ENCODE results near the gene IL23A.

DNA sequence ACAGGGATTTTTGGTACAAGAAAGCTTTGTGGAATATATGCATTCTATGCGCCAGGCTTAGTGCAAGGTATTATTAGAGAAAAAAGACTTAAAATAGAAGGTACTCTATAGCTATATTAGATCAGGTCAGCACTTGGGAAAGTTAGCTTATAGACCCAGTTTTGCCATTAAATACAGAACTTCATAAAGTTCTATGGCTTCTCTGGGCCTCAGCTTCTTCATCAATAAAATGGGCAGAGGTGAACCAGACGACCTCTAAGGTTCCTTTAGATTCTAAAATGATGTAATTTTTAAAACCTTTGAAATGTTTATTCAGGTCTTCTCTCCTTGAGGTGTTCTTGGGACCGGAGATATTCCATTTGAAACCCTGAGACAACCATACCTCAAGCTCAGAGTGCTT, 30.0 kb upstream of the IL23A start:
- TF ChIP-seq, protein P1, sequence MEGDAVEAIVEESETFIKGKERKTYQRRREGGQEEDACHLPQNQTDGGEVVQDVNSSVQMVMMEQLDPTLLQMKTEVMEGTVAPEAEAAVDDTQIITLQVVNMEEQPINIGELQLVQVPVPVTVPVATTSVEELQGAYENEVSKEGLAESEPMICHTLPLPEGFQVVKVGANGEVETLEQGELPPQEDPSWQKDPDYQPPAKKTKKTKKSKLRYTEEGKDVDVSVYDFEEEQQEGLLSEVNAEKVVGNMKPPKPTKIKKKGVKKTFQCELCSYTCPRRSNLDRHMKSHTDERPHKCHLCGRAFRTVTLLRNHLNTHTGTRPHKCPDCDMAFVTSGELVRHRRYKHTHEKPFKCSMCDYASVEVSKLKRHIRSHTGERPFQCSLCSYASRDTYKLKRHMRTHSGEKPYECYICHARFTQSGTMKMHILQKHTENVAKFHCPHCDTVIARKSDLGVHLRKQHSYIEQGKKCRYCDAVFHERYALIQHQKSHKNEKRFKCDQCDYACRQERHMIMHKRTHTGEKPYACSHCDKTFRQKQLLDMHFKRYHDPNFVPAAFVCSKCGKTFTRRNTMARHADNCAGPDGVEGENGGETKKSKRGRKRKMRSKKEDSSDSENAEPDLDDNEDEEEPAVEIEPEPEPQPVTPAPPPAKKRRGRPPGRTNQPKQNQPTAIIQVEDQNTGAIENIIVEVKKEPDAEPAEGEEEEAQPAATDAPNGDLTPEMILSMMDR (IDR thresholded peaks at IDR 0.05) = no peak
- no peak for TF ChIP-seq EZH2 (IDR thresholded peaks at IDR 0.05)
- TF ChIP-seq EZH2phosphoT487 (IDR thresholded peaks at IDR 0.05) = no peak

All from neural progenitor cell (in vitro differentiated cells).